ENCODE results near the gene PNPLA6.

Gene PNPLA6

GRCh38 chr19:7535047-7535997 lies at the start of gene PNPLA6:
Gene PNPLA6, plus strand, starts transcription at chr19:7535717. Its CDS starts 72 bp downstream, at chr19:7535789.
- peak; percentile 97 for DNase-seq (ENCODE audit: low spot score)

GRCh38 chr19:7486923-7487322 lies 48.6 kb upstream of the PNPLA6 start:
- no peak for DNase-seq (ENCODE audit: low spot score)

GRCh38 chr19:7488736-7489353 lies 46.7 kb upstream of the PNPLA6 start, which contains the start of gene PEX11G:
Gene PEX11G, minus strand, starts transcription at chr19:7489035. Its CDS starts 25 bp downstream, at chr19:7489010.
- no peak for DNase-seq (ENCODE audit: low spot score)

GRCh38 chr19:7489609-7490044 lies 45.9 kb upstream of the PNPLA6 start:
- DNase-seq (ENCODE audit: low spot score): no peak

- no peak for DNase-seq (ENCODE audit: low spot score)
Measured at GRCh38 chr19:7492142-7492541, 43.4 kb upstream of the PNPLA6 start.

GRCh38 chr19:7492558-7492957 lies 43.0 kb upstream of the PNPLA6 start:
- no peak for DNase-seq (ENCODE audit: low spot score)

- DNase-seq (ENCODE audit: low spot score): no peak
Measured at GRCh38 chr19:7494416-7495098, 41.0 kb upstream of the PNPLA6 start.

- DNase-seq (ENCODE audit: low spot score): no peak
Measured at GRCh38 chr19:7497292-7497691, 38.2 kb upstream of the PNPLA6 start.

GRCh38 chr19:7500811-7501450 lies 34.6 kb upstream of the PNPLA6 start:
- DNase-seq (ENCODE audit: low spot score): peak; percentile 93

GRCh38 chr19:7502552-7502951 lies 33.0 kb upstream of the PNPLA6 start:
- DNase-seq (ENCODE audit: low spot score): no peak

- no peak for DNase-seq (ENCODE audit: low spot score)
Measured at GRCh38 chr19:7504684-7505083, 30.8 kb upstream of the PNPLA6 start.

GRCh38 chr19:7505288-7505681 lies 30.2 kb upstream of the PNPLA6 start:
- DNase-seq (ENCODE audit: low spot score): no peak

GRCh38 chr19:7505682-7506384 lies 29.7 kb upstream of the PNPLA6 start:
- DNase-seq (ENCODE audit: low spot score): no peak

GRCh38 chr19:7506385-7507328 lies 28.9 kb upstream of the PNPLA6 start:
- no peak for DNase-seq (ENCODE audit: low spot score)

GRCh38 chr19:7507884-7508283 lies 27.6 kb upstream of the PNPLA6 start:
- DNase-seq (ENCODE audit: low spot score): no peak

- DNase-seq (ENCODE audit: low spot score): no peak
Measured at GRCh38 chr19:7509625-7510024, 25.9 kb upstream of the PNPLA6 start.

GRCh38 chr19:7512400-7512851 lies 23.1 kb upstream of the PNPLA6 start:
- no peak for DNase-seq (ENCODE audit: low spot score)

GRCh38 chr19:7513809-7514642 lies 21.5 kb upstream of the PNPLA6 start:
- no peak for DNase-seq (ENCODE audit: low spot score)

- DNase-seq (ENCODE audit: low spot score): no peak
Measured at GRCh38 chr19:7515110-7515644, 20.3 kb upstream of the PNPLA6 start.
